GM21423 (cell line): ENCODE results near the gene C10orf71.
A peak's percentile ranks its signal among the peaks of the same experiment; 100 is the strongest.

ENCODE experiments used
- ATAC-seq: cut with Tn5 transposase; IDR thresholded peaks from one replicate; pipeline ENCODE4 v1.9.1; 2021; ENCODE audit warnings: mild to moderate bottlenecking, moderate library complexity; ENCODE audit not compliant: unreplicated experiment

Gene C10orf71

DNA sequence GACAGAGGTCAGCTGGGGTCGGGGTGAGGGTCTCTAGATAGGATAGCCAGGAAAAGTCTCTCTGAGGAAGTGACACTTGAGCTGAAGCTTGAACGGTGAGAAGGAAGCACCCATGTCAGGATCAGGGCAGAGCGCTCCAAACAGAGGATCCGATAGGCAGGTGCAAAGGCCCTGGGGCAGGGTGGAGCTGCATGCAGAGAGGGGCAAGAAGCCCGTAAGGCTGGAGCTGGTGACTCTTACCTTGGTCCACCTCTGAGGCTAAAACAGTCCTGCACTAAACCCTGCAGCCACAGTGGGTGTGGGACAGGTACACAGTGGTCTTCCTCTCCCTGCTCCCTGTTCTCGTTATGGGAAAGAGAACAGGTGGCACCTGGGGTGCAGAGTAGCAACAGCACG lies 5.8 kb upstream of the C10orf71 start:
- ATAC-seq, result no peak

DNA sequence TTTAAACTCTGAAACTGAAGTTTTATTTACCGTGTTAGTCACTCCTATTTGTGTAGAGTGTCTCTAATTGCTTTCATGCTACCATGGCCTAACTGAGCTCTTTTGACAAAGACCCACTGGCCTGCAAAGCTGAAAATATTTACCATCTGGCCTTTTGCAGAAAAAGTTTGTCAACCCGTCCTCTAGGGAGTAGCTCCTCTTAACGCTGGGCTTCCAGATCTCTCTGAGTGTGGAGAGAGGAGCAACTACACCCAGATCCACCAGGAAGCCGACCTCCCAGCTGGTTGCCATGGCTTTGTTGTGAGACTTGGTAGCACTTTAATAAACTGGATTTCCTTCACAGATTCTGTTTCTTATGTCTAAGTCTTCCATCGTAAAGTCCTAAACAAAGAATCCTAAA lies 4.2 kb upstream of the C10orf71 start:
- no peak for ATAC-seq

- ATAC-seq, result no peak
These were observed 3.7 kb upstream of the C10orf71 start for GRCh38 chr10:49295297-49295696.

DNA sequence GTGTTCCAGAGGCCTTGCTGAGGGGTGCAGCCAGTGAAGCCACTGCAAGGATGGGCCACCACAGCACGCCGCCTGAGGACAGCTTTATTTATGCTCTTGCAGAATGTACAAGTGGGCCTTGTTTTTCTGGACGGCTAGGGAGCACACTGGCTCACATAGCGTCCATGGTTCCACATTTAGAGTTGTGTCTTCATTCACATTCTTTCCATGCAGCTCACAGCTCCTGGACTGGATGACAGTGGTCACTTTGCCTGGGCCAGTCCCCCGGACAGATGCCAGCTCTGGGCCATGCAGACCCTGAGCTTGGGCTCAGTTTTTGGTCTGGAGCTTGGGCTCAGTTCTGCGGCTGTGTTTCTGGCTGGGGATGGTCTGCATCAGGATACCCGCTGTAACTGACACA lies 2.6 kb upstream of the C10orf71 start:
- ATAC-seq, result no peak

- no peak for ATAC-seq
These were observed 2.1 kb upstream of the C10orf71 start for GRCh38 chr10:49296836-49297235.

GRCh38 chr10:49297818-49298670 lies 926 bp upstream of the C10orf71 start:
- ATAC-seq, result no peak

DNA sequence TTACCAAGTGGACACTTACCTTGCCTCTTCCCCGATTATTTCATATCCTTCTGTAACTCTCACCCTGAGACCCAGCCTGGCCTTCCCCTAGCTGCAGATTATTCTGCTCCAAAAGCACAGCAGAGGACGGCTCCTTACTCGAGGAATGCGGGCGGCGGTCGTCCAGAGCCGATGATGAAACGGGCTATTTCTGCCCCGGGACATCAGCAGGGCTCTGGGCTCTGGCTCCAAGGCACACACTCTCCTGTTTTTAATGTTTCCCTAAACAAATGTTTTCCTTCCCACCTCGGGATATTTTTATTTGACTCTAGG lies 343 bp upstream of the C10orf71 start:
- ATAC-seq, result no peak

GRCh38 chr10:49299816-49300139 lies 808 bp downstream of the C10orf71 start:
- peak; percentile 55 for ATAC-seq

- ATAC-seq, result peak; percentile 56
These were observed 1.4 kb downstream of the C10orf71 start for GRCh38 chr10:49300140-49300974.

GRCh38 chr10:49301302-49301701 lies 2.3 kb downstream of the C10orf71 start:
- no peak for ATAC-seq

DNA sequence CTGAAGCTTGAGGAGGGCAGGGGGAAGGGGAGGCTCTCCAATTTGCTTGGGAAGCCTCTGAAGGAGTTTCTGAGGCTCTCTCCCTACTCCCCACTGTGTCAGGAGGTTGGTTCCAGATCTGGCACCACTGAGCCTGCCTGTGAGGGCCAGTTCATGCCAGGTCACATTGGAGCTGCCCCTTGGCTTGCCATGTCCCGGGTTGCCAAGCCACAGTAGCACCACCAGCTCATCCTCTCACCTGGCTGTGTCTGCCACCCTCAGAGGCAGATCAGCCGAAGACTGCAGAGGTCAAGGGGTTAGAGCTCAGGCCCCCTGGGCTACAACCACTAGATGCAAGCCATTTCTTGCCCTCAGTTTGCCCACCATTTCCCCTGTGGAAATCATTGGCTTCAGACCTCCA lies 3.1 kb downstream of the C10orf71 start:
- ATAC-seq, result no peak

DNA sequence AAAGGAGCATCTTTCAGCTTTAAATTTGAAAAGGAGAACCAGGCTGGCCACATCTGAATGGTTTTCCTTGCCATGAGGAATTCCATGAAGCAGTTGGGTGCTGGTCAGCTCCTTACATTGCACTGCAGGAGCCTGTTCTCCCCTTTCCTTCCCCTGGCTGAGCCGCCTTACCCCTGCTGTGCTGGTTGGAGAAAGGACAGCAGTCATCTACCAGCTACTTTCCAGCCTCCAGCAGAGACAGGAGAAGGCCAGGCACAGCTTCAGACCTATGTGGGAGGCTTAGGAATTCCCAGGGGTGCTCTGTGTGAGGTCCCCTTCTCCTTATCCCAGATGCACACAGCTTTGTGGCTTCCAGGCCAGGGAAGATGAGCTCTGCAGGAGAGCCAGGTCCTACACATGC lies 4.7 kb downstream of the C10orf71 start:
- ATAC-seq, result no peak

GRCh38 chr10:49304137-49304536 lies 5.2 kb downstream of the C10orf71 start:
- ATAC-seq, result no peak

DNA sequence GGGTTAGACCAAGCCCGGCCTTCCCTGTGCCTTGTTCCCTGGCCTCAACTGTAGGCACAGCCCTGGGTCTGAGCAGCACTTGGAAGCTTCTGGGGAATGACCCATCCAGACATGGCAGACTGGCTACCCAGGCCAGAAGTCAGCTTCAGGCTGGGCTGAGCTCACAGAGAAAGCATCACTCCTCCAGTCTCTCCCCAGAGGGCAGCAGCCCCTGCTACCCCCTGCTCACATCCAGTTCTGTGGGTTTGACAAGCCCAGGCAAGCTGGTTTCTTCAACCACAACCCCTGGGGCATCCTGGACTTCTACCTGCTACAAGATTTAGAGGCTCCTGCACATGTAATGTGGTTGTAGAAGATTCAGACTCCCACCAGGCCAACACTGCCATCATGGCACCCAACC lies 9.0 kb downstream of the C10orf71 start:
- ATAC-seq, result no peak

DNA sequence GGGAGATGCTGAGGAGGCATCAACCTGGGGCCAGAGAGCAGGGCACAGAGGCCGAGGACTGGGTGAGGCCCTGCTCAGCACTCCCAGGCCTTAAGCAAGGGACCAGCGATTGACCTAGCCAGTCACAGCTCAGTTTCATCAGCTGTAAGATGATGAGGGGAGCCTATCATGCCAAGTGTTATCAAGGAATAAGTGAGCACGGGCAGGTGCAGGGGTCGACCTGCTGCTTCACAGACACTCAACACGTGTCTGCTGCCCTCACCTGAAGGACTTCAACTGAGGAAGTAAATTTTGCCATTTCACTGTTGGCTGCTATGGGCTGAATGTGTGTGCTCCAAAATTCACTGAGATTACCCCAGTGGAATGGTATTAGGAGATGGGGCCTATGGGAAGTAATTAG lies 9.9 kb downstream of the C10orf71 start:
- no peak for ATAC-seq

DNA sequence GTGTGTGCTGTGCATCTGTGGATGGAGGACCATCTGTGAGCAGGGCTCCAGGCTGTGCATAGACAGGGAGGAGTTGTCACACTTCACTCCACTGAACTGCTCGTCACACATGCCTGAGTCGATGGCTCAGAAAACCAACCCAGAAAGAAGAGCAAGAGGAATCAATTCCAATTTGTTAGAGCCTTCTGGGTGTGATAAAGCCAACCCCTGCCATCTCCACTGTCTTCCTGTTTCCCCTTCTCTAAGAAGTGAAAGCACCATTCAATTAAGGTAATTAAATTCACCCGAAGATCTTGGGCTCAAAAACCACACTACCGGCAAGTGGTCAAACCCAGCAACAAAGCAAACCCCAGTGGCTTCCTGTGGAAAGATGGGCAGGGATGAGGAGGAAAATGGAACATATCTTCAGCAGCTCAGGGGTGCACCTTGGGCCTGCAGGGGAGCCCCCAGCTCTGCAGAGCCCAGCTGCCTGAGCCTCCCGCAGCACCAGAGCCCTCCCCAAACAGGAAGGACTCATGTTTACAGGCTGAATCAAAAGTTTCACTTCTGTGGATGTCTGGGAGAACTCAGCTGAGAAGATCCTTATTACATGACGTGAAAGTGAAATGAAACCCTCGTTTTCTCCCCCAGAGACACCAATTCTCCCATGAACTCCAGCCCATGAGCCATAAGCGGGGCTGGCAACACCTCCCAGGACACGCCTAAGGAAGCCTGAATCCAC lies 10.9 kb downstream of the C10orf71 start:
- peak; percentile 45 for ATAC-seq

DNA sequence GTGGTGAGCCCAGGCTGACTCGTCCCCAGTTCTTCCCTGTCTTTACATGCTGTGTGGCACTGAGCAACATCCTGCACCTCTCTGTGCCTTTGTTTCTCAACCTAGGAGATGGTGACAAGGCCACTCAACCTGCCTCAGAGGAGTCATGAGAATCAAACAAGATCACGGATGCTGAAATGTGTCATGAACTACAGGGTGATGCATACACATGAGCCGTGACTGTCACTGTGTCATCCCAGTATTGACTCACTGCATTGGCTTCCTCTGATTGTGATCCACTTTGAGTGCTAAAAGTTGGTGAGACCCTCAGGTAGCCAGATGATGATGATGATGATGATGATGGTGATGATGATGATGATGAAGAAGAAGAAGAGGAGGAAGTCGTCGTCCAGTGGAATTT lies 11.5 kb downstream of the C10orf71 start:
- ATAC-seq, result peak; percentile 3

DNA sequence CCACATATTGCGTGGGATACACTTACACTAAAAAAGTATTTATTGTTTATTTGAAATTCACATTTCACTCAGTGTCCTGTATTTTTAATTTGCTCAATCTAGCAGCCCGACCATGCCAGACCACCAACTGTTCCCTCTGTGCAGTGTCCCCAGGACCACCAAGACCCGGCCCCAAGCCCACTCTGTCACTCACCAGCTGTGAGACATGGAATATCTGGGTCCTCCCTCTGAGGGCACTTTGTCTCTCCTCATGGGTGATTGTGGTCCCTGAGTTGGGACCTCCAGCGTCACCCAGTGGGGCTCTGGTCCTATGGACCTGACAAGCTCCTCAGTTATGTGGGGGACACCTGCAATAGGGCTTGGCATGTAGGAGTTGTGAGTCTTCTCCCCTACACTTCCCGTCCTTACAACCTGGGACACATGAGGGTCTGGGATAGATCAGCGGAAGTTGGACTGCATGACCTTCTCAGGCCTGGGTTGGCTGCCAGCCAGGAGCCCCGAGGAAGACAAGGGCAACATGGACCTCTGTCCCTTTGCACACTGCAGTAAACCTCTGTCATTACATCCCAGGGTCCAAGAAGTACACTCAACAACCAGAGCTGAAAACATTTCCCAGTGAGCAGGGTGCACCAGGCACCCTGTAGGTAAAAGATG lies 12.1 kb downstream of the C10orf71 start:
- no peak for ATAC-seq

DNA sequence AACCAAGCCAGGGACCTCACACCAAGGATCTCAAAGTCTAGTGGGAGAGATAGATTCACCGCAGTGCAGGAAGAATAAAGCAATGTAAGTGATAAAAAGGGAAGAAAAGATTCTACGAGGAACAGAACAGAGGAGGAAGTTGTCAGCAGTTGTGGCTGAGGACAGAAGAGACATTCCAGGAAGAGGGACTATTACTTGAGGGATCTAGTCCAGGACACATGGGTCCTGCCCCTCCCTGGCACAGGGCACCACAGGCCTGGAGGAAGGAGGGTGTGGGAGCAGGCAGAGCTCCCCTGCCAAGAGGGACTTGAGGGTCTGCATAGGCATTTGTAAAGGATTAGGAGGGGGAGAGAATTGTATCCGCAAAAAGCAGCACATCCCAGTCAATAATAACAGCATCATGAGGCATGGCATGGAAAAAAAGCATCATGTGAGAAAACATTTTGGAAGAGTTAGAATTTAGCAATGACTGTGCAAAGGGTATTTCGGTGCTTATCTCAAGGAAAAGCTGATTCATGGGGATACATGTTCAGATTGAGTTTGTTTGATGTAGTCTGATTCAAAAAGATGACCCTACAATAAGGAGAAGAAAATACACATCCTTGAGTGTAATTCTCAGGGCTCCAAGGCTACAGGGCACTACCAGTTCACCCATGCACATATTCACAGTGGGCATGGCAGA lies 12.7 kb downstream of the C10orf71 start:
- no peak for ATAC-seq

GRCh38 chr10:49312246-49312869 lies 13.4 kb downstream of the C10orf71 start:
- ATAC-seq, result no peak
